ENCODE data around the gene SH3GL3. TPM values are rescaled to one million over a fixed set of nuclear protein-coding genes. Genes with fewer than 3 reads are reported as not detected.

Gene SH3GL3
- total RNA-seq, 2 experiments from 2014 or later = not detected

GRCh38 chr15:83444936-83445335 is 2.2 kb upstream of the SH3GL3 start:
- ChIA-PET POLR2A (interaction anchor here (0.6 kb wide), 1 partner anchor 47 kb away, joined by 3 read pairs; no protein-coding TSS in a partner anchor), CTCF (ENCODE audit: unreplicated experiment) (no interaction called here)
- Histone ChIP-seq H3K9me2 (ENCODE audit: insufficient read depth, low read length) (no peaks in the 10 kb centered on the region), H2AFZ (ENCODE audit: low read length) (no peak overlapping the region), H3K4me2 (ENCODE audit: low read length) (no peak overlapping the region), H3K36me3 (ENCODE audit: insufficient read depth, low read length) (no peaks in the 10 kb centered on the region), H3K79me2 (ENCODE audit: insufficient read depth, low read depth, low read length) (no peaks in the 10 kb centered on the region), H3K9me3 (ENCODE audit: low read length) (no peaks in the 10 kb centered on the region), H4K20me1 (ENCODE audit: insufficient read depth, low read length) (no peaks in the 10 kb centered on the region), H3K4me1 (ENCODE audit: insufficient read depth, low read length, poor library complexity, severe bottlenecking) (no peaks in the 10 kb centered on the region), H3K27ac (ENCODE audit: low read depth, low read length, poor library complexity, severe bottlenecking) (no peak overlapping the region), H3K4me3 (ENCODE audit: low read depth, low read length, poor library complexity, severe bottlenecking) (no peak overlapping the region)
- DNase-seq (ENCODE audit: low spot score) = no peak
- TF ChIP-seq CTCF (conservative IDR thresholded peaks at IDR 0.05; ENCODE audit: low read length) (no peak), EZH2phosphoT487 (IDR thresholded peaks at IDR 0.05; ENCODE audit: borderline replicate concordance, low read depth, low read length) (no peak)
- intact Hi-C loops (cut with micrococcal nuclease; ENCODE audit: unreplicated experiment) = no loop called here
- BruUV-seq (replicated peaks) = no TSS peak

- POLR2A ChIA-PET = no interaction called here
- no peak for DNase-seq (ENCODE audit: low spot score)
- Histone ChIP-seq H4K20me1 (ENCODE audit: insufficient read depth, low read length) (no peaks in the 10 kb centered on the region), H3K4me3 (ENCODE audit: low read depth, low read length, poor library complexity, severe bottlenecking) (no peak overlapping the region), H2AFZ (ENCODE audit: low read length) (no peak overlapping the region), H3K9me3 (ENCODE audit: low read length) (no peaks in the 10 kb centered on the region), H3K9me2 (ENCODE audit: insufficient read depth, low read length) (no peaks in the 10 kb centered on the region), H3K4me1 (ENCODE audit: insufficient read depth, low read length, poor library complexity, severe bottlenecking) (no peaks in the 10 kb centered on the region), H3K27ac (ENCODE audit: low read depth, low read length, poor library complexity, severe bottlenecking) (no peak overlapping the region), H3K79me2 (ENCODE audit: insufficient read depth, low read depth, low read length) (no peaks in the 10 kb centered on the region), H3K36me3 (ENCODE audit: insufficient read depth, low read length) (no peaks in the 10 kb centered on the region), H3K4me2 (ENCODE audit: low read length) (no peak overlapping the region)
- intact Hi-C loops (cut with micrococcal nuclease; ENCODE audit: unreplicated experiment) = no loop called here
- no TSS peak for BruUV-seq (replicated peaks)
- no peak for TF ChIP-seq CTCF (conservative IDR thresholded peaks at IDR 0.05; ENCODE audit: low read length)
- TF ChIP-seq EZH2phosphoT487 (IDR thresholded peaks at IDR 0.05; ENCODE audit: borderline replicate concordance, low read depth, low read length) = no peak
- CTCF ChIA-PET (ENCODE audit: unreplicated experiment) = no interaction called here
These were observed 1.5 kb upstream of the SH3GL3 start for GRCh38 chr15:83445643-83446042.

- no peak overlapping the region for H2AFZ ChIP-seq (ENCODE audit: low read length)
- no peak overlapping the region for H3K4me2 ChIP-seq (ENCODE audit: low read length)
- no peaks in the 10 kb centered on the region for H3K9me3 ChIP-seq (ENCODE audit: low read length)
- no peaks in the 10 kb centered on the region for H3K9me2 ChIP-seq (ENCODE audit: insufficient read depth, low read length)
- H3K4me1 ChIP-seq (ENCODE audit: insufficient read depth, low read length, poor library complexity, severe bottlenecking) = no peaks in the 10 kb centered on the region
- intact Hi-C loops (cut with micrococcal nuclease; ENCODE audit: unreplicated experiment) = no loop called here
- no peaks in the 10 kb centered on the region for H3K36me3 ChIP-seq (ENCODE audit: insufficient read depth, low read length)
- no peak overlapping the region for H3K27ac ChIP-seq (ENCODE audit: low read depth, low read length, poor library complexity, severe bottlenecking)
- TF ChIP-seq CTCF (conservative IDR thresholded peaks at IDR 0.05; ENCODE audit: low read length) (no peak), EZH2phosphoT487 (IDR thresholded peaks at IDR 0.05; ENCODE audit: borderline replicate concordance, low read depth, low read length) (no peak)
- no peaks in the 10 kb centered on the region for H3K79me2 ChIP-seq (ENCODE audit: insufficient read depth, low read depth, low read length)
- DNase-seq (ENCODE audit: low spot score) = no peak
- ChIA-PET POLR2A (no interaction called here), CTCF (ENCODE audit: unreplicated experiment) (no interaction called here)
- no TSS peak for BruUV-seq (replicated peaks)
- H3K4me3 ChIP-seq (ENCODE audit: low read depth, low read length, poor library complexity, severe bottlenecking) = no peak overlapping the region
- H4K20me1 ChIP-seq (ENCODE audit: insufficient read depth, low read length) = no peaks in the 10 kb centered on the region
These were observed 724 bp upstream of the SH3GL3 start for GRCh38 chr15:83446417-83446816.

Measured in OCI-LY7 (cell line).